ENCODE data around the gene VPS26B.

Gene VPS26B

DNA sequence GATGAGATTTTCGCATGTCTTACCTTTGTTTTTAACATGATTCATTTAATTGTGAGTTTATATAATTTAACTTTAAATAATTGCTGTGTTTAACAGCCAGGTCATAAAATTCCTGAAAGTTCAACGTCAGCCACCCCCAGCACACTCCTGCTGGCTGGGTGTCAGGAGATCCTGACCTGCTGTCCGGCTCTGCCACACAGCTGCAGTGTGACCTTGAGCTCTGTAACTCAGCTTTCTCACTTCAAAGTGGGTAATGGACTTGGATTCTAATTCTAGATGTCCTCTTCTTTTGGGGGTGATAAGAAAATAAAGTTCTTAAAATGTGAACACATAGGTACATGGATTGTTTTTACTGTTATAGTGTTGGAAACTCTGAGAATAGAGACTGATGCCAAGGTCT, 10.9 kb downstream of the VPS26B start:
- no peak for DNase-seq
- Histone ChIP-seq H3K36me3 (peaks cover 24% of the 10 kb centered on the region), H3K9me3 (ENCODE audit: severe bottlenecking) (no peaks in the 10 kb centered on the region), H3K27me3 (ENCODE audit: insufficient read depth, low read depth, severe bottlenecking) (no peaks in the 10 kb centered on the region), H3K27ac (no peak overlapping the region), H3K4me3 (ENCODE audit: low read depth, low read length) (no peak overlapping the region)
- TF ChIP-seq CTCF (IDR thresholded peaks at IDR 0.05; ENCODE audit: low read depth, low read length): no peak

GRCh38 chr11:134236834-134237556, 12.5 kb downstream of the VPS26B start:
- H3K27ac ChIP-seq: no peak overlapping the region
- no peaks in the 10 kb centered on the region for H3K27me3 ChIP-seq (ENCODE audit: insufficient read depth, low read depth, severe bottlenecking)
- no peak for DNase-seq
- H3K9me3 ChIP-seq (ENCODE audit: severe bottlenecking): no peaks in the 10 kb centered on the region
- no peak overlapping the region for H3K4me3 ChIP-seq (ENCODE audit: low read depth, low read length)
- H3K36me3 ChIP-seq: peaks cover 28% of the 10 kb centered on the region
- no peak for TF ChIP-seq CTCF (IDR thresholded peaks at IDR 0.05; ENCODE audit: low read depth, low read length)

GRCh38 chr11:134237557-134237922, 13.1 kb downstream of the VPS26B start:
- H3K36me3 ChIP-seq: peaks cover 28% of the 10 kb centered on the region
- no peak overlapping the region for H3K4me3 ChIP-seq (ENCODE audit: low read depth, low read length)
- no peaks in the 10 kb centered on the region for H3K27me3 ChIP-seq (ENCODE audit: insufficient read depth, low read depth, severe bottlenecking)
- no peak for TF ChIP-seq CTCF (IDR thresholded peaks at IDR 0.05; ENCODE audit: low read depth, low read length)
- H3K27ac ChIP-seq: no peak overlapping the region
- DNase-seq: no peak
- no peaks in the 10 kb centered on the region for H3K9me3 ChIP-seq (ENCODE audit: severe bottlenecking)

GRCh38 chr11:134238956-134239355, 14.5 kb downstream of the VPS26B start:
- peaks cover 38% of the 10 kb centered on the region for H3K36me3 ChIP-seq
- no peak overlapping the region for H3K4me3 ChIP-seq (ENCODE audit: low read depth, low read length)
- H3K9me3 ChIP-seq (ENCODE audit: severe bottlenecking): no peaks in the 10 kb centered on the region

DNA sequence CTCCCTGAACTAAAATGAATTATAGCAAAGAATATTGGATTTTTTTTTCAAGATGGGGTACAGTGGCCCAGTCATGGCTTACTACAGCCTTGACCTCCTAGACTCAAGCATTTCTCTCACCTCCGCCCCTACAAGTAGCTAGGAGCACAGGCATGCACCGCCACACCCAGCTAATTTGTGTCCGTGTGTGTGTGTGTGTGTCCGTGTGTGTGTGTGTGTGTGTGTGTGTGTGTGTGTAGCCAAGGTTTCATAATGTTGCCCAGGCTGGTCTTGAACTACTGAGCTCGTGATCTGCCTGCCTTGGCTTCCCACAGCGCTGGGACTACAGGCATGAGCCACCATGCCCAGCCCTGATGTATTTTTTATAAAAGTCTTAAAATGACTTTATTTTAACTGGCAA, 16.1 kb downstream of the VPS26B start:
- Histone ChIP-seq H3K27me3 (ENCODE audit: insufficient read depth, low read depth, severe bottlenecking) (no peaks in the 10 kb centered on the region), H3K9me3 (ENCODE audit: severe bottlenecking) (no peaks in the 10 kb centered on the region), H3K36me3 (peaks cover 54% of the 10 kb centered on the region), H3K27ac (no peak overlapping the region), H3K4me3 (ENCODE audit: low read depth, low read length) (no peak overlapping the region)
- DNase-seq: no peak
- no peak for TF ChIP-seq CTCF (IDR thresholded peaks at IDR 0.05; ENCODE audit: low read depth, low read length)

More at GRCh38 chr11:134238956-134239355, 14.5 kb downstream of the VPS26B start:
- no peak overlapping the region for H3K27ac ChIP-seq
- TF ChIP-seq CTCF (IDR thresholded peaks at IDR 0.05; ENCODE audit: low read depth, low read length): no peak
- H3K27me3 ChIP-seq (ENCODE audit: insufficient read depth, low read depth, severe bottlenecking): no peaks in the 10 kb centered on the region
- DNase-seq: no peak

DNA sequence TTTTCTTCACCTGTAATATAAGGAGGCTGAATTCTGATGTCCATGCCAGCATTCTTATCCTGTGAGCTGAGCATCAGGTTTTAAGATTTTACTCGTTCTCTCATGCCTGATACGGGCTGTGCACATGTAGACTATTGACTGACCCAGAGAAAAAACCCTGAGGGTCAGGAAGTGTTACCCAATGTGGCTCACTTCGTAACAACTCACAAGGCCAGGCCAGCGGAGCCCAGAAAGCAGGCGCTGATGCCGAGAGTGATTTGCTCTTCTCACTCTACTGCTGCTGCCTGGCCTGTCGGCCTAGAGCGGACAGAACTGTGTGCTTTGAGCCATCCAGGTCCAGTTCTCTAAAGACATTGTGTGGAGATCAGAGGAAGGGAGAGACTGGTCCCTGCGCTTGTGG, 17.9 kb downstream of the VPS26B start:
- Histone ChIP-seq H3K9me3 (ENCODE audit: severe bottlenecking) (no peaks in the 10 kb centered on the region), H3K27me3 (ENCODE audit: insufficient read depth, low read depth, severe bottlenecking) (no peaks in the 10 kb centered on the region), H3K36me3 (peaks cover 62% of the 10 kb centered on the region), H3K27ac (no peak overlapping the region), H3K4me3 (ENCODE audit: low read depth, low read length) (no peak overlapping the region)
- no peak for TF ChIP-seq CTCF (IDR thresholded peaks at IDR 0.05; ENCODE audit: low read depth, low read length)
- DNase-seq: no peak
